DMS 273 treated with DMSO at 0.1 percent for 48 hours (cell line): ENCODE data around the gene KIF5A.
"Not testable (repeated sequence)": the region's sequence is repeated elsewhere in the genome, so short reads cannot be mapped to it uniquely, and the experiment has no call there.

ENCODE experiments used
- DNase-seq: peaks from one replicate; lab custom pipeline; 2025; lab: John Stamatoyannopoulos, UW

KIF5A gene

GRCh38 chr12:57584690-57585089 lies 34.8 kb downstream of the KIF5A start:
- DNase-seq: no peak

DNA sequence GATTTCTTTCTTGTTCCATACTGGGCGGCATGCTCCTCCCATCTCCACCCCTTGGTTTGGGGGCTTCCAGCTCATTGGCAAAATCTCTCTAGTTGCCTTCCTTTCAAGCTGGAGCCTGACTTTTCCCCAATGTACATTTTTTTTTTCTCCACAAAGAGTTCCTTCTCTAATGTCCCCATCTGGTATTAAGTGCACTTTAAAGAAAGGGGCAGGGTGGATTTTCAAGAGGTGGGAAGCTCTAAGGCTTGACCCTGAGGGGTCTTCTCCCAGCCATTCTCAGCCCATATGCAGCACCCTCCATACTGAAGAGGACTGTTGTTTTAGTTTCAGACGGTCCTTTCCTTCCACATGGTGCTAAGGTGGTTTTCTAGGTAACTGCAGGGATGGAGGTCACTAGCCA lies 35.3 kb downstream of the KIF5A start:
- DNase-seq: no peak

DNA sequence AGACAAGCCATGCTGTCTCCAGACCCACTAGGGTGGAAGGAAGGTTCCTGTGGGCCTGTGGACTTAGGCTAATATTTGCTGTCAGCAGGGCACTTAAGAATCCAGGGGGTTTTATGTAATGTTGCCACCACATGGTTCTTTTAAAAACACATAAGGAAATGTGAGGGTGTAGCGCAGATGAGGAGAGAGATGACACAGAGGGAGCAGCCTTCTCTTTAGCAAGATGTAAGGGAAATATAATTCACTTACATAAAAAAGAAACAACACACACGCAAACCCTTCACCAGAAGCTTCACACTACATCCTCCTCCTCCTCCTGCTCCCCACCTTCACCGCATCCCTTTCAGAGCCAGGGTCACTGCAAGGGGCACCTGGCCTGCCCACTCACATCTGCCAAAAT lies 36.3 kb downstream of the KIF5A start:
- no peak for DNase-seq

- no peak for DNase-seq
Observed at GRCh38 chr12:57586832-57587429, 37.1 kb downstream of the KIF5A start.

DNA sequence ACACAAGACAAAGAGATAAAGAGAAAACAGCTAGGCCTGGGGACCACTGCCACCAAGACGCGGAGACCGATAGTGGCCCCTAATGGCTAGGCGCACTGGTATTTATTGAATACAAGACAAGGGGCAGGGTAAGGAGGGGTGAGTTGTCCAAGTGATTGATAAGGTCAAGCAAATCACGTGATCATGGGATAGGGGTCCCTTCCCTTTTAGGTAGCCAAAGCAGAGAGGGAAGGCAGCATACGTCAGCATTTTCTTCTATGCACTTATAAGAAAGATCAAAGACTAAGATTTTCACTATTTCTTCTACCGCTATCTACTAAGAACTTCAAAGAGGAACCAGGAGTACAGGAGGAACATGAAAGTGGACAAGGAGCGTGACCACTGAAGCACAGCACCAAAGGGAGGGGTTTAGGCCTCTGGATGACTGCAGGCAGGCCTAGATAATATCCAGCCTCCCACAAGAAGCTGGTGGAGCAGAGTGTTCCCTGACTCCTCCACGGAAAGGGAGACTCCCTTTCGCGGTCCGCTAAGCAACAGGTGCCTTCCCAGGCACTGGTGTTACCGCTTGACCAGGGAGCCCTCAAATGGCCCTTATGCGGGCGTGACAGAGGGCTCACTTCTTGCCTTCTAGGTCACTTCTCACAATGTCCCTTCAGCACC lies 39.2 kb downstream of the KIF5A start:
- DNase-seq: not testable (repeated sequence)

- no peak for DNase-seq
Observed at GRCh38 chr12:57590479-57590863, 40.6 kb downstream of the KIF5A start.

GRCh38 chr12:57590864-57591781 lies 41.3 kb downstream of the KIF5A start, which contains the start of gene PIP4K2C:
Gene PIP4K2C (plus strand): TSS chr12:57591192. CDS start chr12:57591290, 98 bp downstream.
- no peak for DNase-seq

DNA sequence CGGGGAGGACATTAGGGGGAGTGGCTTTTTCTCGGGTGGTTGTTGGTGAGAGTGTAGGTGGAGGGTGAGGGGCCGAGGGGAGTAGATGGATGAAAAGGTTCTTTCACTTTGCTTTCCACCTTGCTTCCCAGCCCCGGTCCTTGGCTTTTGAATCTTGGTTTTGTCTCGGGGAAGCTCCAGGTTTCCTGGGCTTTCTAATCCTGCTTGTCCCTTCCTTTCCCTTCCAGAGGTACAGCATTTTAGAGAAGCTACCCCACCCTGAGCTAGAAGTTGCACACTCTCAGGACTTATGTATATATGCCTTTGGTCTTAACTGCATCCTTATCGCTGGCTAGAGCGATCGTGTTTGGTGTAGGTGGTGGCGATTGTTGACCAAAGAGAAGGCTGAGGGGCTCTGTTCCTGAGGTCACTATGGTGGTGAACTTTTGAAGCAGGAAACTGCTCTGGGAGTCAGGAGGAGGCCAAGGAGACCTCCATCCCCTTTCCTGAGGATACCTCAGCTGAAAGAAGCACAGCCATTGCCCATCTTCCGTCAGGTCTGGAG lies 42.0 kb downstream of the KIF5A start:
- DNase-seq: no peak

DNA sequence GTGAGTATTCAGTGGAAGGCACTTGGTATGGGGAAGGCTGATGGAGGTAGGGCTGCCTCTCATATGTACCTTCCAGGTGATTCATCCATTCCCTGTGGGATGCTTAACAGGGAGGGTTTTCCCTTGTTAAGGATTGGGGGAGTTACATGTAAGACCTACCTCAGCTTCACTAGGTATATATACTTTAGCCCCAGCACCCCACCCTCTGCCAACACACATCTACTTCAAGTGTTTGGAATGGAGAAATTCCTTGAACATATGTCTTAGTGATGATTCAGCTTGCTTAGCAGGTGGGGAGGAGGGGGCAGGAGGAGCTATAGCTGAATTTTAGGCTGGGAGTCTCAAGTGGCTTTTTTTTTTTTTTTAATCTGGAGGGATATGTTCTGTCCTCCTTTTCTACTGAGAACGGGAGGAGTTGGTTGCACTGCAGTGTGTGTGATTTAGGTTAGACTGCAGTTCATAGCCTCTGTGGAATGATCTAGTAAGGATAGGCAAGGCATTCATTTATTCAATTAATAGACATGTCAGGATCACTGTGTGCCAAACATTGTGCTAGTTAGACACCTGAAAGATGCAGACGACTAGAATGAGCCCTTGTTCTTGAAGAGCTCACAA lies 42.8 kb downstream of the KIF5A start:
- no peak for DNase-seq

- DNase-seq: no peak
Observed at GRCh38 chr12:57593187-57593586, 43.3 kb downstream of the KIF5A start.

DNA sequence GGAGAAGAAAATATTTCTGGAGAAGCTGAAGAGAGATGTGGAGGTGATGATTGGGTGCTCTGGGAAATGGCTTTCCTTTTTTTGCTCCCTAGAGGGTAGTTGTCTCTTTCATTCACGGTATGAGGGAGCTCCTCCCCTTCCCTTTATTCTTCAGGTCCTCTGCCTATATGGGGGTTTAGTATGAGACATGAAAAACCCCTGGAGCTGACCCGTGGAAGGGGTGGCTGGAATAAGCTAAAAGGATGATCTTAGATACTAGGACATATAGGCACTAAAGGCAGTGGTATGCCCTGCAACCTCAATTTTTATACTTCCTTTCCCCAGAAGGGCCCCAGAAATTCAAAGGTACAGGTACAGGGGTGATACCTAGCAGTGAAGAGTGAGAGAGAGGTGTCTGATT lies 50.6 kb downstream of the KIF5A start:
- DNase-seq: no peak

DNA sequence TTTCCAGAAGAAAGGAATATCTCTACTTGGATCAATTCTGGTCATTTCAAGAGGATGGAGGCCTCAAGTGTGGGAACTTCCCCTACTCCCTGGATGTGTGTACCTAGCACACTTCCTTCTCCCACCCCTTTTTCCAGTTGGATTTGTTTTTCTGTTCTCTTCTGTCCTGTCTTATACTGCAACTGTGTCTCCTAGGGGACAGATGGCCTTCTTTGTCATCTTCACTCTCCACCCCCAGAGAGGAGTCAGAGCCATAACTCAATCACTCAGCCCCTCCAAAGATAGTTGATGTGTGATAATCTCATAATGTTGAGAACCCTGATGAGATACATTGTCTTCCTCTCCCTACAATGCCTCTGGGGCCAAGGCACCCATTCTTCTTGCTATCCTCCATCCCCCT lies 52.7 kb downstream of the KIF5A start:
- no peak for DNase-seq

- DNase-seq: no peak
Observed at GRCh38 chr12:57603324-57603723, 53.5 kb downstream of the KIF5A start.

DNA sequence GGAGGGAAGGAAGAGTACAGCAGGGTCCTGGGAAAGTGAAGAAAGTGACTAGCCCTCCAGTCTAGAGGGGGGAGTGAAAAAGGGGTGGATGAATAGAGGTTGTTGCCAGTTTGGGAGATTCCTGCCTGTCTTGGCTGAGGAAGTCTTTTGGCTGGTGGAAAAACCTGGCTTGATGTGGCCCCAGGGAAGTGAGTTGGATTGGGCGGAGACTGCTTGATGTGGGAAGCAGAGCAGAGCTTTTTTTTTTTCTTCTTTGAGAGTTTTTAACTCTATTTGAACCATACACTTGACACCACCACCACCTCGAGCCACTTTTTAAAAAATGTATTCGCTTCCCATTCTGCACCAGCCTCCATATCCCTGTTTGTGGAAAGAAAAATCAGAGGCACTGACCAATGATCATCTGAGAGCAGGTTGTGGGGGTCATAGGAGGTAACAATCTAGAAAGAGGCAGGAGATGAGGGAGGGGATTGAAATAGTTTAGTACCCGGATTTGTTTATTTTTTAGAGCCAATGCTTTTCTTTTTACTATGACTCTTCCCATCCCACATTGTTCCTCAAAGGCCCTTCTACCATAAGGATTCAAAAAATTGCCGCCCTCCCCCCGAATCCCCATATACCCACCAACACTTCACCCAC lies 54.1 kb downstream of the KIF5A start:
- DNase-seq: no peak

GRCh38 chr12:57604454-57604991 lies 54.7 kb downstream of the KIF5A start, which contains the start of gene DTX3:
Gene DTX3 (plus strand): TSS chr12:57604824. CDS start chr12:57606518, 1,694 bp downstream.
- DNase-seq: no peak

GRCh38 chr12:57604992-57605810 lies 55.4 kb downstream of the KIF5A start:
- no peak for DNase-seq

- DNase-seq: no peak
Observed at GRCh38 chr12:57605811-57606311, 56.0 kb downstream of the KIF5A start.

- DNase-seq: no peak
Observed at GRCh38 chr12:57606399-57606798, 56.6 kb downstream of the KIF5A start.

DNA sequence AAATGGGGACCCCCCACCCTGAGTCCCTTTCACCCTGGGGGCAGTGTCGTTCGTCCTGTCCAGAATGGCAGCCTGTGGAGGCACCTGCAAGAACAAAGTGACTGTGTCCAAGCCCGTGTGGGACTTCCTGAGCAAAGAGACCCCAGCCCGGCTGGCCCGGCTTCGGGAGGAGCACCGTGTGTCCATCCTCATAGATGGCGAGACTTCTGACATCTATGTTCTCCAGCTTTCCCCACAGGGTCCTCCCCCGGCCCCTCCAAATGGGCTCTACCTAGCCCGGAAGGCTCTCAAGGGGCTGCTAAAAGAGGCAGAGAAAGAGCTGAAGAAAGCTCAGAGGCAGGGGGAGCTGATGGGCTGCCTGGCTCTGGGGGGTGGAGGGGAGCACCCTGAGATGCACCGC lies 57.0 kb downstream of the KIF5A start:
- no peak for DNase-seq
